K562 (cell line): ENCODE results near the gene UBE2E1. TPM values are rescaled to one million over a fixed set of nuclear protein-coding genes. Genes with fewer than 3 reads are reported as not detected.

Experiments used
- ATAC-seq: fragments of 200-7000 bp; cut with Tn5 transposase; 3 replicates; pipeline ENCODE4 v1.9.1; 2020; ENCODE audit warnings: moderate library complexity
- BruUV-seq: library from RNA; stranded (reverse); fragments of 400-500 nt; replicated peaks from 2 replicates; lab custom pipeline; 2021; lab: Mats Ljungman, UMichigan
- CTCF ChIA-PET: fragments of 300-600 bp; formaldehyde crosslinking; extraction: SDS; loops from one replicate; lab custom pipeline; 2021; ENCODE audit warnings: low intra/inter-chr PET ratio; lab: Yijun Ruan, JAX
- POLR2A ChIA-PET: fragments of 300-600, 350-650 bp; sonication (Branson Sonifier 250); formaldehyde crosslinking; extraction: SDS; loops from one replicate; lab custom pipeline; 2021; ENCODE audit warnings: antibody characterized with exemption, inconsistent platforms; lab: Yijun Ruan, JAX
- DNase-seq, 4 experiments: peaks; one replicate each; pipeline versions ENCODE4 v3.0.0 to v3.0.0-alpha.2; 2011 to 2018; ENCODE audit warnings: low spot score in 3 of 4, mixed read lengths in 3 of 4; ENCODE audit errors: extremely low read depth in 1 of 4
- FAIRE-seq: peaks from 2 replicates; lab custom pipeline; 2011; peaks lifted over from hg19 to GRCh38; lab: Jason Lieb, UNC
- H2AFZ ChIP-seq: 2 replicates; pipeline ENCODE4 v1.6.0; 2011; ENCODE audit warnings: low read depth, low read length, control low read depth, inconsistent platforms
- H3K27ac ChIP-seq: fragments of 200-600 bp; 3 replicates; pipeline ENCODE4 v1.8.0; 2011; ENCODE audit warnings: low read depth, mild to moderate bottlenecking, control low read depth, inconsistent platforms, low read length, moderate library complexity, mixed read lengths; ENCODE audit errors: extremely low read depth
- H3K27me3 ChIP-seq, 2 experiments: fragments of 300-600 bp in 1 of 2; 2 replicates in 1 of 2; 3 replicates in 1 of 2; pipeline versions ENCODE4 v1.6.0 to v1.8.0; 2011; ENCODE audit warnings: inconsistent platforms in 2 of 2, low read length in 2 of 2, mild to moderate bottlenecking in 1 of 2, mixed read lengths in 1 of 2, moderate library complexity in 1 of 2; ENCODE audit not compliant: control insufficient read depth in 2 of 2, insufficient read depth in 2 of 2
- H3K36me3 ChIP-seq: fragments of 300-600 bp; 3 replicates; pipeline ENCODE4 v1.8.0; 2011; ENCODE audit warnings: mild to moderate bottlenecking, low read length, inconsistent platforms; ENCODE audit not compliant: control insufficient read depth, insufficient read depth
- H3K4me1 ChIP-seq, 2 experiments: fragments of 200-600 bp in 1 of 2; replicated peaks in 1 of 2; 2 replicates in 1 of 2; 3 replicates in 1 of 2; pipeline versions ENCODE4 v1.5.1 to v1.8.0; 2011; ENCODE audit warnings: inconsistent platforms in 2 of 2, low read length in 2 of 2, mild to moderate bottlenecking in 1 of 2, mixed read lengths in 1 of 2, moderate library complexity in 1 of 2; ENCODE audit not compliant: control insufficient read depth in 2 of 2, insufficient read depth in 2 of 2
- H3K4me2 ChIP-seq: 2 replicates; pipeline ENCODE4 v1.6.1; 2011; ENCODE audit warnings: low read length, control low read depth, inconsistent platforms, mixed read lengths; ENCODE audit not compliant: insufficient read depth
- H3K4me3 ChIP-seq: fragments of 200-600 bp; sonication (generic), shearing (Covaris generic); 2 replicates; pipeline ENCODE4 v1.5.1; 2016; ENCODE audit warnings: control low read depth, inconsistent platforms
- H3K79me2 ChIP-seq: fragments of 200-600 bp; 3 replicates; pipeline ENCODE4 v1.8.0; 2011; ENCODE audit warnings: low read length, inconsistent platforms; ENCODE audit not compliant: control insufficient read depth, insufficient read depth
- H3K9ac ChIP-seq, 2 experiments: 2 replicates each; pipeline versions ENCODE4 v1.6.0 to v1.6.1; 2011; ENCODE audit warnings: low read depth in 2 of 2, low read length in 2 of 2, control low read depth in 1 of 2, inconsistent platforms in 1 of 2, mild to moderate bottlenecking in 1 of 2, mixed read lengths in 1 of 2; ENCODE audit not compliant: insufficient read depth in 1 of 2
- H3K9me1 ChIP-seq: one replicate; pipeline ENCODE4 v1.6.0; 2011; ENCODE audit warnings: inconsistent platforms, mild to moderate bottlenecking, low read length, moderate library complexity; ENCODE audit not compliant: control insufficient read depth, insufficient read depth
- H3K9me3 ChIP-seq: replicated peaks from 2 replicates; pipeline ENCODE4 v1.5.1; 2011; ENCODE audit warnings: low read depth, low read length, inconsistent platforms; ENCODE audit not compliant: control insufficient read depth, insufficient read depth
- H4K20me1 ChIP-seq: replicated peaks from 2 replicates; pipeline ENCODE4 v1.6.1; 2011; ENCODE audit warnings: low read length, inconsistent platforms, mixed read lengths; ENCODE audit not compliant: control insufficient read depth, insufficient read depth
- BACH1 ChIP-seq: fragments of 200-800 bp; sonication (Bioruptor generic); IDR thresholded peaks from 2 replicates; pipeline ENCODE4 v1.6.1; 2016; ENCODE audit warnings: missing genetic modification characterization, missing compliant biosample characterization
- BRD9 ChIP-seq: fragments of 450-650 bp; IDR thresholded peaks from 2 replicates; pipeline ENCODE4 v1.6.1; 2018; ENCODE audit warnings: low read depth; ENCODE audit not compliant: partially characterized antibody
- HDAC8 ChIP-seq: fragments of 450-650 bp; IDR thresholded peaks from 2 replicates; pipeline ENCODE4 v1.6.1; 2016; ENCODE audit warnings: mild to moderate bottlenecking, missing genetic modification characterization, moderate library complexity, missing compliant biosample characterization
- MAFG ChIP-seq: fragments of 450-650 bp; conservative IDR thresholded peaks from 2 replicates; pipeline ENCODE4 v1.6.1; 2016; ENCODE audit warnings: missing genetic modification characterization, missing compliant biosample characterization
- NCOA4 ChIP-seq: fragments of 450-650 bp; IDR thresholded peaks from 2 replicates; pipeline ENCODE4 v1.6.1; 2018; ENCODE audit warnings: mild to moderate bottlenecking; ENCODE audit not compliant: partially characterized antibody
- RNF219 ChIP-seq: fragments of 250-450 bp; sonication (Bioruptor Pico); IDR thresholded peaks from 2 replicates; pipeline ENCODE4 v1.5.0; 2022; ENCODE audit warnings: mild to moderate bottlenecking
- SMC3 ChIP-seq: conservative IDR thresholded peaks from 2 replicates; pipeline ENCODE4 v1.6.1; 2011; ENCODE audit warnings: low read depth, low read length, improper control_type of control experiment; ENCODE audit not compliant: insufficient read depth
- TAF15 ChIP-seq: fragments of 200-400 bp; formaldehyde crosslinking; IDR thresholded peaks from 2 replicates; pipeline ENCODE4 v1.6.1; 2017; ENCODE audit warnings: mild to moderate bottlenecking, low read depth, low read length, moderate library complexity
- TCF3 ChIP-seq: sonication (generic); formaldehyde crosslinking; IDR thresholded peaks from 2 replicates; pipeline ENCODE4 v1.4.0; 2020; ENCODE audit warnings: mild to moderate bottlenecking, missing genetic modification reagents
- THAP7 ChIP-seq: fragments of 250-450 bp; sonication (Bioruptor Pico); IDR thresholded peaks from 2 replicates; pipeline ENCODE4 v1.5.0; 2021
- WGBS: fragments of 100-300 bp; shearing (Covaris generic); methylation state at CpG from one replicate; pipeline ENCODE4 v1.1.6; 2016; ENCODE audit warnings: low coverage, mixed read lengths; ENCODE audit not compliant: insufficient coverage; ENCODE audit errors: missing lambda C conversion rate; 5-methylcytosine and 5-hydroxymethylcytosine counted together
- in situ Hi-C: fragments of 300-500 bp; cut with MboI; formaldehyde crosslinking; loops from 4 replicates; pipeline ENCODE4 v1.15.0; 2018; ENCODE audit warnings: inconsistent platforms, mixed read lengths
- intact Hi-C: fragments of 100-400 bp; cut with micrococcal nuclease; formaldehyde crosslinking; loops from 2 replicates; pipeline ENCODE4 v1.14.2; 2022
- polyA plus RNA-seq, 8 experiments: library from polyadenylated mRNA; depleted of rRNA in 4 of 8; stranded (reverse) in 5 of 8; unstranded in 3 of 8; fragments of >200 nt; fragmentation: Nextera tagmentation in 2 of 8; fragmentation: Illumina TruSeq in 1 of 8; extraction: Ambion mirVana in 2 of 8; extraction: Trizol in 1 of 8; gene quantifications; 2 replicates each; pipeline versions ENCODE4 v1.2.1 to v1.2.3, GENCODE V29; 2011 to 2014; ENCODE audit warnings: inconsistent platforms in 1 of 8, missing spikeins in 1 of 8
- total RNA-seq, 7 experiments: library from RNA; depleted of rRNA in 6 of 7; stranded (reverse); fragments of >200 nt in 6 of 7; fragmentation: Illumina TruSeq in 2 of 7; extraction: Trizol in 2 of 7; gene quantifications; 2 replicates each; pipeline versions ENCODE4 v1.2.1 to v1.2.3, GENCODE V29; 2011 to 2021; ENCODE audit warnings: low replicate concordance in 1 of 7

The UBE2E1 gene
- total and polyA plus RNA-seq, 9 of the 15 experiments (the other 6 are each of a cell fraction or from before 2014, with no cell fraction given): 54.4 to 294 (median 165) TPM

GRCh38 chr3:23932571-23932970 lies 126.8 kb downstream of the UBE2E1 start:
- Histone ChIP-seq H3K9ac (no peak overlapping the region), H4K20me1 (no peaks in the 10 kb centered on the region), H3K9me1 (no peaks in the 10 kb centered on the region), H3K79me2 (no peaks in the 10 kb centered on the region), H3K27ac (no peak overlapping the region), H3K36me3 (no peaks in the 10 kb centered on the region), H3K27me3 (no peaks in the 10 kb centered on the region), H2AFZ (peak overlapping the region; percentile 26), H3K4me1 (no peaks in the 10 kb centered on the region; a peak in 1 of 5 replicates), H3K4me3 (no peak overlapping the region), H3K4me2 (no peak overlapping the region), H3K9me3 (no peaks in the 10 kb centered on the region)
- 69% methylated on average over 4 of the region's 4 CpGs for WGBS
- ChIA-PET CTCF (no interaction called here), POLR2A (interaction anchor here (1.1 to 8.9 kb wide), 2 partner anchors 8 to 14 kb away, joined by 5 to 81 read pairs; partner anchors contain the start of genes NKIRAS1 and RPL15)
- intact Hi-C loops: no loop called here
- DNase-seq: no peak
- in situ Hi-C loops: no loop called here
- BruUV-seq: no TSS peak
- TF ChIP-seq MAFG (no peak), NCOA4 (no peak), BRD9 (no peak), THAP7 (CRISPR knock-in tag) (no peak), TCF3 (no peak), SMC3 (no peak), BACH1 (tag) (no peak), TAF15 (no peak), HDAC8 (tag) (no peak), RNF219 (CRISPR knock-in tag) (no peak)
- no peak for ATAC-seq
- no peak for FAIRE-seq
